HEK293 (cell line): ENCODE results near the gene C20orf204.

Experiments used
- CTCF ChIA-PET: fragments of 350-600 bp; formaldehyde crosslinking; extraction: SDS; loops from one replicate; lab custom pipeline; 2021; ENCODE audit warnings: antibody characterized with exemption; lab: Yijun Ruan, JAX
- POLR2A ChIA-PET: fragments of 300-600 bp; formaldehyde crosslinking; extraction: SDS; loops from one replicate; lab custom pipeline; 2020; ENCODE audit warnings: antibody characterized with exemption, inconsistent platforms; lab: Yijun Ruan, JAX
- H3K27ac ChIP-seq: fragments of 200-500 bp; sonication (Bioruptor generic); 2 replicates; pipeline ENCODE4 v1.5.1; 2014; ENCODE audit warnings: low read depth, low read length, control low read depth, inconsistent platforms; ENCODE audit errors: extremely low read depth
- H3K36me3 ChIP-seq, 2 experiments: fragments of 200-500 bp in 1 of 2; sonication (Bioruptor generic) in 1 of 2; 1 replicate in 1 of 2; 2 replicates in 1 of 2; pipeline ENCODE4 v1.5.1; 2014 to 2017; ENCODE audit warnings: inconsistent platforms in 2 of 2, low read length in 2 of 2; ENCODE audit not compliant: control insufficient read depth in 2 of 2, insufficient read depth in 1 of 2
- H3K4me1 ChIP-seq: fragments of 200-500 bp; sonication (Bioruptor generic); 2 replicates; pipeline ENCODE4 v1.5.1; 2014; ENCODE audit warnings: mild to moderate bottlenecking, low read length, inconsistent platforms; ENCODE audit not compliant: control insufficient read depth, insufficient read depth
- H3K4me3 ChIP-seq: 2 replicates; pipeline ENCODE4 v1.5.1; 2011; ENCODE audit warnings: low read depth, mild to moderate bottlenecking, control low read depth, low read length, moderate library complexity
- H3K9me3 ChIP-seq: fragments of 200-500 bp; sonication (Bioruptor generic); 2 replicates; pipeline ENCODE4 v1.5.1; 2014; ENCODE audit warnings: low read depth, low read length, inconsistent platforms; ENCODE audit not compliant: control insufficient read depth, insufficient read depth
- BCL11B ChIP-seq: fragments of 450-650 bp; formaldehyde crosslinking; IDR thresholded peaks from 2 replicates; pipeline ENCODE4 v1.5.1; 2016; ENCODE audit warnings: low read depth, missing biosample characterization, missing genetic modification characterization
- GFI1B ChIP-seq: fragments of 450-650 bp; formaldehyde crosslinking; IDR thresholded peaks from 2 replicates; pipeline ENCODE4 v1.5.1; 2016; ENCODE audit warnings: missing biosample characterization, missing genetic modification characterization
- GLI2 ChIP-seq: fragments of 450-650 bp; formaldehyde crosslinking; IDR thresholded peaks from 2 replicates; pipeline ENCODE4; 2017; ENCODE audit warnings: missing biosample characterization, missing genetic modification characterization, low read depth, borderline replicate concordance
- OVOL3 ChIP-seq: fragments of 450-650 bp; formaldehyde crosslinking; IDR thresholded peaks from 2 replicates; pipeline ENCODE4 v1.5.1; 2016; ENCODE audit warnings: missing biosample characterization, missing genetic modification characterization
- ZFHX2 ChIP-seq: fragments of 450-650 bp; formaldehyde crosslinking; conservative IDR thresholded peaks from 2 replicates; pipeline ENCODE4 v1.5.1; 2016; ENCODE audit warnings: missing biosample characterization, missing genetic modification characterization
- ZNF138 ChIP-seq: fragments of 450-650 bp; formaldehyde crosslinking; IDR thresholded peaks from 2 replicates; pipeline ENCODE4 v1.5.1; 2016; ENCODE audit warnings: missing biosample characterization, missing genetic modification characterization, borderline replicate concordance
- ZNF157 ChIP-seq: fragments of 450-650 bp; formaldehyde crosslinking; IDR thresholded peaks from 2 replicates; pipeline ENCODE4 v1.5.1; 2016; ENCODE audit warnings: missing biosample characterization, missing genetic modification characterization
- ZNF175 ChIP-seq: fragments of 450-650 bp; formaldehyde crosslinking; IDR thresholded peaks from 2 replicates; pipeline ENCODE4 v1.5.1; 2016; ENCODE audit warnings: missing biosample characterization, missing genetic modification characterization
- ZNF266 ChIP-seq: fragments of 450-650 bp; formaldehyde crosslinking; IDR thresholded peaks from 2 replicates; pipeline ENCODE4 v1.5.1; 2016; ENCODE audit warnings: missing biosample characterization, missing genetic modification characterization, low read depth
- ZNF529 ChIP-seq: fragments of 450-650 bp; formaldehyde crosslinking; IDR thresholded peaks from 2 replicates; pipeline ENCODE4 v1.5.1; 2017; ENCODE audit warnings: missing genetic modification characterization, missing biosample characterization; ENCODE audit not compliant: insufficient replicate concordance
- ZNF544 ChIP-seq: fragments of 450-650 bp; formaldehyde crosslinking; IDR thresholded peaks from 2 replicates; pipeline ENCODE4 v1.5.0; 2017; ENCODE audit warnings: missing biosample characterization, missing genetic modification characterization
- ZNF610 ChIP-seq: fragments of 450-650 bp; formaldehyde crosslinking; IDR thresholded peaks from 2 replicates; pipeline ENCODE4 v1.5.1; 2016; ENCODE audit warnings: missing biosample characterization, missing genetic modification characterization, borderline replicate concordance
- ZNF791 ChIP-seq: fragments of 450-650 bp; formaldehyde crosslinking; IDR thresholded peaks from 2 replicates; pipeline ENCODE4 v1.5.1; 2016; ENCODE audit warnings: missing biosample characterization, missing genetic modification characterization
- ZNF792 ChIP-seq: fragments of 450-650 bp; formaldehyde crosslinking; IDR thresholded peaks from 2 replicates; pipeline ENCODE4 v1.5.1; 2016; ENCODE audit warnings: missing biosample characterization, missing genetic modification characterization
- ZNF830 ChIP-seq: fragments of 450-650 bp; IDR thresholded peaks from 2 replicates; pipeline ENCODE4 v1.5.0; 2018; ENCODE audit warnings: missing biosample characterization, missing genetic modification characterization, low read depth, mild to moderate bottlenecking, moderate library complexity
- TF ChIP-seq, protein P1 (sequence below): fragments of 450-650 bp; formaldehyde crosslinking; IDR thresholded peaks from 2 replicates; pipeline ENCODE4 v1.5.1; 2017; ENCODE audit warnings: missing biosample characterization, missing genetic modification characterization
- TF ChIP-seq, protein P2 (sequence below): fragments of 450-650 bp; formaldehyde crosslinking; IDR thresholded peaks from 2 replicates; pipeline ENCODE4 v1.5.1; 2016; ENCODE audit warnings: missing biosample characterization, missing genetic modification characterization, low read depth
- TF ChIP-seq, protein P3 (sequence below): IDR thresholded peaks from 2 replicates; pipeline ENCODE4 v1.6.1; 2011; ENCODE audit warnings: mild to moderate bottlenecking, low read depth, low read length, borderline replicate concordance
- TF ChIP-seq, protein P4 (sequence below): fragments of 450-650 bp; formaldehyde crosslinking; IDR thresholded peaks from 2 replicates; pipeline ENCODE4 v1.5.1; 2016; ENCODE audit warnings: missing biosample characterization, missing genetic modification characterization
- TF ChIP-seq, protein P5 (sequence below): fragments of 450-650 bp; formaldehyde crosslinking; IDR thresholded peaks from 2 replicates; pipeline ENCODE4 v1.5.1; 2016; ENCODE audit warnings: missing biosample characterization, missing genetic modification characterization

C20orf204 gene

DNA sequence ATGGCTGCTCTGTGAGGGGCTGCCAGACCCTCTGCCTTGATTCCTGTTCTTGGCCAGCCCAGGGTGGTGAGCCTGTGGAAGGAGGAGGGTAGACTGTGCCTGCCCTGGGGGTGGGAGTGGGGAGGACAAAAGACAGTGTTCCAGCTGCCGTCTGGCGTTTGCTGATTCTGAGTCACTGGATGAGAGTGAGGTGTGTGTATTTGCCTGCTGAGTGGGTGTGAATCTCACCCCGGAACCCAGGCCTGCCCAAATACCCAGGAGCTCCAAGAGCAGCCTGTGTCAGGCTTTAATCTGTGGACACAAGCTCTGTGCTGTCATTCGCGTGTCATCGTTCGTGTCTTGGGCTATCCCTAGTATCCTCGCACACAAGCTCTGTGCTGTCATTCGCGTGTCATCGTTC is 50.8 kb downstream of the C20orf204 start:
- Histone ChIP-seq H3K36me3 (no peaks in the 10 kb centered on the region), H3K4me3 (no peak overlapping the region), H3K27ac (no peak overlapping the region), H3K9me3 (no peaks in the 10 kb centered on the region), H3K4me1 (no peaks in the 10 kb centered on the region; the same call in 1 of the 2 replicates)
- no peak for TF ChIP-seq GLI2
- TF ChIP-seq ZNF529 (tag by site-specific recombination), result no peak
- TF ChIP-seq ZNF791, result no peak
- TF ChIP-seq, protein P1, sequence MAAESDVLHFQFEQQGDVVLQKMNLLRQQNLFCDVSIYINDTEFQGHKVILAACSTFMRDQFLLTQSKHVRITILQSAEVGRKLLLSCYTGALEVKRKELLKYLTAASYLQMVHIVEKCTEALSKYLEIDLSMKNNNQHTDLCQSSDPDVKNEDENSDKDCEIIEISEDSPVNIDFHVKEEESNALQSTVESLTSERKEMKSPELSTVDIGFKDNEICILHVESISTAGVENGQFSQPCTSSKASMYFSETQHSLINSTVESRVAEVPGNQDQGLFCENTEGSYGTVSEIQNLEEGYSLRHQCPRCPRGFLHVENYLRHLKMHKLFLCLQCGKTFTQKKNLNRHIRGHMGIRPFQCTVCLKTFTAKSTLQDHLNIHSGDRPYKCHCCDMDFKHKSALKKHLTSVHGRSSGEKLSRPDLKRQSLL (tag by site-specific recombination), result no peak
- TF ChIP-seq ZNF830, result no peak
- TF ChIP-seq, protein P2, sequence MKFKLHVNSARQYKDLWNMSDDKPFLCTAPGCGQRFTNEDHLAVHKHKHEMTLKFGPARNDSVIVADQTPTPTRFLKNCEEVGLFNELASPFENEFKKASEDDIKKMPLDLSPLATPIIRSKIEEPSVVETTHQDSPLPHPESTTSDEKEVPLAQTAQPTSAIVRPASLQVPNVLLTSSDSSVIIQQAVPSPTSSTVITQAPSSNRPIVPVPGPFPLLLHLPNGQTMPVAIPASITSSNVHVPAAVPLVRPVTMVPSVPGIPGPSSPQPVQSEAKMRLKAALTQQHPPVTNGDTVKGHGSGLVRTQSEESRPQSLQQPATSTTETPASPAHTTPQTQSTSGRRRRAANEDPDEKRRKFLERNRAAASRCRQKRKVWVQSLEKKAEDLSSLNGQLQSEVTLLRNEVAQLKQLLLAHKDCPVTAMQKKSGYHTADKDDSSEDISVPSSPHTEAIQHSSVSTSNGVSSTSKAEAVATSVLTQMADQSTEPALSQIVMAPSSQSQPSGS (tag by site-specific recombination), result no peak
- no peak for TF ChIP-seq ZNF610 (tag by site-specific recombination)
- TF ChIP-seq ZNF157 (tag by site-specific recombination), result no peak
- no peak for TF ChIP-seq ZNF138 (tag by site-specific recombination)
- TF ChIP-seq, protein P3, sequence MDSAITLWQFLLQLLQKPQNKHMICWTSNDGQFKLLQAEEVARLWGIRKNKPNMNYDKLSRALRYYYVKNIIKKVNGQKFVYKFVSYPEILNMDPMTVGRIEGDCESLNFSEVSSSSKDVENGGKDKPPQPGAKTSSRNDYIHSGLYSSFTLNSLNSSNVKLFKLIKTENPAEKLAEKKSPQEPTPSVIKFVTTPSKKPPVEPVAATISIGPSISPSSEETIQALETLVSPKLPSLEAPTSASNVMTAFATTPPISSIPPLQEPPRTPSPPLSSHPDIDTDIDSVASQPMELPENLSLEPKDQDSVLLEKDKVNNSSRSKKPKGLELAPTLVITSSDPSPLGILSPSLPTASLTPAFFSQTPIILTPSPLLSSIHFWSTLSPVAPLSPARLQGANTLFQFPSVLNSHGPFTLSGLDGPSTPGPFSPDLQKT, result no peak
- no peak for TF ChIP-seq ZNF544 (tag by site-specific recombination)
- no peak for TF ChIP-seq ZNF175 (tag by site-specific recombination)
- no peak for TF ChIP-seq ZNF266 (tag by site-specific recombination)
- TF ChIP-seq GFI1B (tag by site-specific recombination), result no peak
- TF ChIP-seq, protein P4, sequence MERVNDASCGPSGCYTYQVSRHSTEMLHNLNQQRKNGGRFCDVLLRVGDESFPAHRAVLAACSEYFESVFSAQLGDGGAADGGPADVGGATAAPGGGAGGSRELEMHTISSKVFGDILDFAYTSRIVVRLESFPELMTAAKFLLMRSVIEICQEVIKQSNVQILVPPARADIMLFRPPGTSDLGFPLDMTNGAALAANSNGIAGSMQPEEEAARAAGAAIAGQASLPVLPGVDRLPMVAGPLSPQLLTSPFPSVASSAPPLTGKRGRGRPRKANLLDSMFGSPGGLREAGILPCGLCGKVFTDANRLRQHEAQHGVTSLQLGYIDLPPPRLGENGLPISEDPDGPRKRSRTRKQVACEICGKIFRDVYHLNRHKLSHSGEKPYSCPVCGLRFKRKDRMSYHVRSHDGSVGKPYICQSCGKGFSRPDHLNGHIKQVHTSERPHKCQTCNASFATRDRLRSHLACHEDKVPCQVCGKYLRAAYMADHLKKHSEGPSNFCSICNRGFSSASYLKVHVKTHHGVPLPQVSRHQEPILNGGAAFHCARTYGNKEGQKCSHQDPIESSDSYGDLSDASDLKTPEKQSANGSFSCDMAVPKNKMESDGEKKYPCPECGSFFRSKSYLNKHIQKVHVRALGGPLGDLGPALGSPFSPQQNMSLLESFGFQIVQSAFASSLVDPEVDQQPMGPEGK, result no peak
- TF ChIP-seq OVOL3 (tag by site-specific recombination), result no peak
- no peak for TF ChIP-seq ZFHX2
- TF ChIP-seq, protein P5, sequence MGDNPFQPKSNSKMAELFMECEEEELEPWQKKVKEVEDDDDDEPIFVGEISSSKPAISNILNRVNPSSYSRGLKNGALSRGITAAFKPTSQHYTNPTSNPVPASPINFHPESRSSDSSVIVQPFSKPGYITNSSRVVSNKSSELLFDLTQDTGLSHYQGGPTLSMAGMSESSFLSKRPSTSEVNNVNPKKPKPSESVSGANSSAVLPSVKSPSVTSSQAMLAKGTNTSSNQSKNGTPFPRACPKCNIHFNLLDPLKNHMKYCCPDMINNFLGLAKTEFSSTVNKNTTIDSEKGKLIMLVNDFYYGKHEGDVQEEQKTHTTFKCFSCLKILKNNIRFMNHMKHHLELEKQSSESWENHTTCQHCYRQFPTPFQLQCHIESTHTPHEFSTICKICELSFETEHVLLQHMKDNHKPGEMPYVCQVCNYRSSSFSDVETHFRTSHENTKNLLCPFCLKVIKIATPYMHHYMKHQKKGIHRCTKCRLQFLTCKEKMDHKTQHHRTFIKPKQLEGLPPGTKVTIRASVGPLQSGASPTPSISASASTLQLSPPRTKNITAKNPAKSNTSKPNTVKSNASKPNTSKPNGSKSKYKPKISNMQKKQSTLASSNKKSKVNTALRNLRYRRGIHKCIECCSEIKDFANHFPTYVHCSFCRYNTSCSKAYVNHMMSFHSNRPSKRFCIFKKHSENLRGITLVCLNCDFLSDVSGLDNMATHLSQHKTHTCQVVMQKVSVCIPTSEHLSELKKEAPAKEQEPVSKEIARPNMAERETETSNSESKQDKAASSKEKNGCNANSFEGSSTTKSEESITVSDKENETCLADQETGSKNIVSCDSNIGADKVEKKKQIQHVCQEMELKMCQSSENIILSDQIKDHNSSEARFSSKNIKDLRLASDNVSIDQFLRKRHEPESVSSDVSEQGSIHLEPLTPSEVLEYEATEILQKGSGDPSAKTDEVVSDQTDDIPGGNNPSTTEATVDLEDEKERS (tag by site-specific recombination), result no peak
- TF ChIP-seq BCL11B (tag by site-specific recombination), result no peak
- no peak for TF ChIP-seq ZNF792 (tag by site-specific recombination)
- POLR2A ChIA-PET, result no interaction called here
- CTCF ChIA-PET, result interaction anchor here (1.0 to 4.8 kb wide), 4 partner anchors 15 to 107 kb away, joined by 4 to 35 read pairs (median 4); partner anchors contain the start of gene SAMD10
